Hepatocyte (in vitro differentiated cells): ENCODE measurements around the gene ATP8A1. TPM values are rescaled to one million over a fixed set of nuclear protein-coding genes. Genes with fewer than 3 reads are reported as not detected.
A peak's percentile ranks its signal among the peaks of the same experiment; 100 is the strongest.

Experiments
- DNase-seq: peaks from one replicate; pipeline ENCODE4 v3.0.0-alpha.2; 2016; ENCODE audit warnings: low spot score
- H2AFZ ChIP-seq: fragments of 200-600 bp; sonication (generic); 2 replicates; pipeline ENCODE4 v1.6.0; 2016; ENCODE audit warnings: antibody characterized with exemption, mild to moderate bottlenecking
- H3K27ac ChIP-seq: fragments of 200-600 bp; sonication (generic); 2 replicates; pipeline ENCODE4 v1.5.1; 2016; ENCODE audit warnings: mild to moderate bottlenecking
- H3K27me3 ChIP-seq: fragments of 200-600 bp; sonication (generic); 2 replicates; pipeline ENCODE4 v1.6.1; 2016
- H3K36me3 ChIP-seq: fragments of 200-600 bp; sonication (generic); replicated peaks from 2 replicates; pipeline ENCODE4 v1.5.1; 2016; ENCODE audit warnings: low read depth; ENCODE audit not compliant: insufficient read depth
- H3K4me1 ChIP-seq: fragments of 200-600 bp; sonication (generic); 2 replicates; pipeline ENCODE4 v1.5.1; 2016; ENCODE audit warnings: mild to moderate bottlenecking, moderate library complexity; ENCODE audit not compliant: insufficient read depth
- H3K4me2 ChIP-seq: fragments of 200-600 bp; sonication (generic); 2 replicates; pipeline ENCODE4 v1.6.0; 2016
- H3K4me3 ChIP-seq: fragments of 200-600 bp; sonication (generic); 2 replicates; pipeline ENCODE4 v1.5.1; 2016; ENCODE audit warnings: mild to moderate bottlenecking
- H3K79me2 ChIP-seq: fragments of 200-600 bp; sonication (generic); 2 replicates; pipeline ENCODE4 v1.6.0; 2017; ENCODE audit warnings: mild to moderate bottlenecking
- H3K9me2 ChIP-seq: fragments of 200-600 bp; sonication (generic); replicated peaks from 2 replicates; pipeline ENCODE4 v1.6.0; 2017; ENCODE audit warnings: mild to moderate bottlenecking; ENCODE audit not compliant: insufficient read depth
- H3K9me3 ChIP-seq: fragments of 200-600 bp; sonication (generic); 2 replicates; pipeline ENCODE4 v1.5.1; 2016; ENCODE audit warnings: low read depth, mild to moderate bottlenecking
- H4K20me1 ChIP-seq: fragments of 200-600 bp; sonication (generic); 2 replicates; pipeline ENCODE4 v1.6.0; 2016; ENCODE audit warnings: mild to moderate bottlenecking; ENCODE audit not compliant: insufficient read depth, poor library complexity, severe bottlenecking
- EZH2 ChIP-seq: fragments of 200-600 bp; sonication (generic); IDR thresholded peaks from 2 replicates; pipeline ENCODE4 v1.6.1; 2016; ENCODE audit warnings: antibody characterized with exemption, mild to moderate bottlenecking, borderline replicate concordance
- EZH2phosphoT487 ChIP-seq: fragments of 200-600 bp; sonication (generic); IDR thresholded peaks from one replicate; pipeline ENCODE4 v1.6.1; 2018; ENCODE audit warnings: antibody characterized with exemption, mild to moderate bottlenecking, low read depth, moderate library complexity; ENCODE audit not compliant: unreplicated experiment, severe bottlenecking
- WGBS: methylation state at CpG from one replicate; pipeline ENCODE4 v1.1.6; 2016; ENCODE audit warnings: low lambda C conversion rate; ENCODE audit errors: missing lambda C conversion rate; 5-methylcytosine and 5-hydroxymethylcytosine counted together
- polyA plus RNA-seq: library from polyadenylated mRNA; unstranded; fragments of >200 nt; fragmentation: Nextera tagmentation; extraction: Ambion mirVana; gene quantifications from 2 replicates; pipeline ENCODE4 v1.2.1, GENCODE V29; 2016
- total RNA-seq: library from RNA; depleted of rRNA; stranded (reverse); fragments of >200 nt; gene quantifications from 2 replicates; pipeline ENCODE4 v1.2.3, GENCODE V29; 2014
- TF ChIP-seq, protein P1 (sequence below): fragments of 200-600 bp; sonication (generic); IDR thresholded peaks from 2 replicates; pipeline ENCODE4 v1.5.1; 2016; ENCODE audit warnings: antibody characterized with exemption, mild to moderate bottlenecking; ENCODE audit not compliant: poor library complexity

ATP8A1 gene
- total and polyA plus RNA-seq, 2 experiments from 2014 or later: 3.3 to 42.1 TPM

DNA sequence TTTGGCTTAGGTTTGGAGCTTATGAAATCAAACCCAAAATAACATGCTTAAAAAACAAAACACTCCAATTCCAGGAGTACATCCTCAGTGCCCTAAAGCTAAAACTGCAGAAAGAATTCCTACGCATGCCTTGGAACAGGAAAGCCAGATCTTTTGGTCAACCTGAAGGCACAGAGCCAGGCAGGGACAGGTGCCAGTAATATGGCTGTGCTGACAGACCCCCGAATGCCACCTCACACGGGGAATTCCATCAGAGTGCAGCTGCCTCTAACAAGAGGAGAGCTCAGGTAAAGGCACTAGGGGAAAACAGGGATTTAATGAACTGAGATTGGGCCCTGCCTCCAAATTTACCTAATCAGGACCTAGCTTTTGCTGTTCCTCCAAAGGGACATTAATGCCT is 182.5 kb downstream of the ATP8A1 start:
- no peaks in the 10 kb centered on the region for H3K36me3 ChIP-seq
- no peak for DNase-seq
- no peaks in the 10 kb centered on the region for H3K4me1 ChIP-seq
- H3K27ac ChIP-seq: no peak overlapping the region
- no peaks in the 10 kb centered on the region for H3K79me2 ChIP-seq
- no peak overlapping the region for H3K4me2 ChIP-seq
- no peaks in the 10 kb centered on the region for H3K9me3 ChIP-seq
- H3K9me2 ChIP-seq: no peaks in the 10 kb centered on the region
- H3K4me3 ChIP-seq: no peak overlapping the region
- no peak for TF ChIP-seq EZH2
- TF ChIP-seq, protein P1, sequence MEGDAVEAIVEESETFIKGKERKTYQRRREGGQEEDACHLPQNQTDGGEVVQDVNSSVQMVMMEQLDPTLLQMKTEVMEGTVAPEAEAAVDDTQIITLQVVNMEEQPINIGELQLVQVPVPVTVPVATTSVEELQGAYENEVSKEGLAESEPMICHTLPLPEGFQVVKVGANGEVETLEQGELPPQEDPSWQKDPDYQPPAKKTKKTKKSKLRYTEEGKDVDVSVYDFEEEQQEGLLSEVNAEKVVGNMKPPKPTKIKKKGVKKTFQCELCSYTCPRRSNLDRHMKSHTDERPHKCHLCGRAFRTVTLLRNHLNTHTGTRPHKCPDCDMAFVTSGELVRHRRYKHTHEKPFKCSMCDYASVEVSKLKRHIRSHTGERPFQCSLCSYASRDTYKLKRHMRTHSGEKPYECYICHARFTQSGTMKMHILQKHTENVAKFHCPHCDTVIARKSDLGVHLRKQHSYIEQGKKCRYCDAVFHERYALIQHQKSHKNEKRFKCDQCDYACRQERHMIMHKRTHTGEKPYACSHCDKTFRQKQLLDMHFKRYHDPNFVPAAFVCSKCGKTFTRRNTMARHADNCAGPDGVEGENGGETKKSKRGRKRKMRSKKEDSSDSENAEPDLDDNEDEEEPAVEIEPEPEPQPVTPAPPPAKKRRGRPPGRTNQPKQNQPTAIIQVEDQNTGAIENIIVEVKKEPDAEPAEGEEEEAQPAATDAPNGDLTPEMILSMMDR: no peak
- no peak for TF ChIP-seq EZH2phosphoT487
- no peaks in the 10 kb centered on the region for H3K27me3 ChIP-seq
- 64% methylated on average over 3 of the region's 3 CpGs for WGBS
- no peaks in the 10 kb centered on the region for H4K20me1 ChIP-seq
- H2AFZ ChIP-seq: no peak overlapping the region

GRCh38 chr4:42473071-42473684 is 183.7 kb downstream of the ATP8A1 start:
- H3K27ac ChIP-seq: peak overlapping the region; percentile 29
- TF ChIP-seq EZH2 (no peak), EZH2phosphoT487 (no peak)
- TF ChIP-seq, protein P1: no peak
- H3K27me3 ChIP-seq: no peaks in the 10 kb centered on the region
- H2AFZ ChIP-seq: no peak overlapping the region
- H4K20me1 ChIP-seq: no peaks in the 10 kb centered on the region
- no peak for DNase-seq
- no peaks in the 10 kb centered on the region for H3K4me1 ChIP-seq
- H3K9me2 ChIP-seq: no peaks in the 10 kb centered on the region
- H3K4me2 ChIP-seq: peak overlapping the region; percentile 5
- WGBS: 72% methylated on average over 3 of the region's 3 CpGs
- H3K79me2 ChIP-seq: no peaks in the 10 kb centered on the region
- no peak overlapping the region for H3K4me3 ChIP-seq
- no peaks in the 10 kb centered on the region for H3K9me3 ChIP-seq
- no peaks in the 10 kb centered on the region for H3K36me3 ChIP-seq

DNA sequence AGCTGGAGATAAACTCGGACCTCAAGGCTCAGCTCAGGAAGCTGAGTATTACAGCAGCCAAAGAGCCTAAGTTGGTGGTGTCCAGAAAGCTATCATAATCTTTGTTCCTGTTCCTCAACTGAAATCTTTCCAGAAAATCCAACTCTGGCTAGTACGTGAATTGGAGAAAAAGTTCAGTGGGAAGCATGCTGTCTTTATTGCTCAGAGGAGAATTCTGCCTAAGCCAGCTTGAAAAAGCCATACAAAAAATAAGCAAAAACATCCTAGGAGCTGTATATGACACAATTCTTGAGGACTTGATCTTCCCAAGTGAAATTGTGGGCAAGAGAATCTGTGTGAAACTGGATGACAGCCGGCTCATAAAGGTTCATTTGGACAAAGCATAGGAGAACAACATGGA is 185.0 kb downstream of the ATP8A1 start:
- no peaks in the 10 kb centered on the region for H3K9me2 ChIP-seq
- H3K79me2 ChIP-seq: no peaks in the 10 kb centered on the region
- H3K36me3 ChIP-seq: no peaks in the 10 kb centered on the region
- TF ChIP-seq, protein P1: no peak
- no peak for TF ChIP-seq EZH2
- no peak overlapping the region for H3K4me2 ChIP-seq
- DNase-seq: no peak
- WGBS: 92% methylated on average over 3 of the region's 3 CpGs
- H3K4me1 ChIP-seq: no peaks in the 10 kb centered on the region
- no peaks in the 10 kb centered on the region for H3K9me3 ChIP-seq
- H2AFZ ChIP-seq: no peak overlapping the region
- H3K27me3 ChIP-seq: no peaks in the 10 kb centered on the region
- no peak overlapping the region for H3K27ac ChIP-seq
- H4K20me1 ChIP-seq: no peaks in the 10 kb centered on the region
- no peak overlapping the region for H3K4me3 ChIP-seq
